Osteocyte (in vitro differentiated cells): ENCODE measurements around the gene SLC35A5. TPM values are rescaled to one million over a fixed set of nuclear protein-coding genes. Genes with fewer than 3 reads are reported as not detected.

Experiments
- DNase-seq: peaks from one replicate; pipeline ENCODE4 v3.0.0; 2021; ENCODE audit warnings: mixed read lengths; ENCODE audit not compliant: unreplicated experiment; ENCODE audit errors: extremely low spot score
- H3K27ac Mint-ChIP-seq: one replicate; pipeline ENCODE4 v1.8.0; 2021; ENCODE audit warnings: mild to moderate bottlenecking, mixed read lengths; ENCODE audit not compliant: unreplicated experiment
- H3K27me3 Mint-ChIP-seq: one replicate; pipeline ENCODE4 v1.8.0; 2021; ENCODE audit warnings: mixed read lengths; ENCODE audit not compliant: unreplicated experiment
- H3K36me3 Mint-ChIP-seq: one replicate; pipeline ENCODE4 v1.8.0; 2021; ENCODE audit warnings: mixed read lengths; ENCODE audit not compliant: unreplicated experiment
- H3K4me1 Mint-ChIP-seq: one replicate; pipeline ENCODE4 v1.8.0; 2021; ENCODE audit warnings: mixed read lengths; ENCODE audit not compliant: unreplicated experiment
- H3K4me3 Mint-ChIP-seq: one replicate; pipeline ENCODE4 v1.8.0; 2021; ENCODE audit warnings: mild to moderate bottlenecking, moderate library complexity, mixed read lengths; ENCODE audit not compliant: unreplicated experiment
- H3K9me3 Mint-ChIP-seq: one replicate; pipeline ENCODE4 v1.8.0; 2021; ENCODE audit warnings: mixed read lengths; ENCODE audit not compliant: unreplicated experiment
- total RNA-seq: library from RNA; stranded (reverse); gene quantifications from 2 replicates; pipeline ENCODE4 v1.2.1, GENCODE V29; 2021
- TF ChIP-seq, protein P1 (sequence below): fragments of 200-600 bp; sonication (generic); IDR thresholded peaks from 2 replicates; pipeline ENCODE4 v1.5.0; 2021; ENCODE audit warnings: antibody characterized with exemption, mild to moderate bottlenecking, moderate library complexity

Gene SLC35A5
- total RNA-seq, 1 donor from 2014 or later, result 51.6 TPM

DNA sequence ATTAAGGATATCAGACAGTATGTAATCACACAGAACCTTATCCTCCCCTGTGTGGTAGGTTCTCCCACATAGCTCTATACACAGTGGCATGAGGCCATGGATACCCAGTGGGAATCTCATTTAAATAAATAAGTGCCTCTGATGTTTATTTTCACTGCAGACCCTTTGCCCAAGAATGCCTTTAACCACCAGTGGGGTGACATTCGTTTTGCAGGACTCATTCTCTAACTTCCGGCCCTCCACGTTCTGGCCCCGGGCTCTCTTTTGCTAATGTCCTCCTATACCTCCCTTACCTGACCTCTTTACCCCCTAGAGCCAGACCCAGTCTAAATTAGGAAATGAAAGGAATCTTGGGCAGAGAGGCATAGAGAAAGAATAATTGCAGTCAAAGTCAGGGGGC is 70.8 kb downstream of the SLC35A5 start:
- Mint-ChIP-seq H3K4me3 (no peak overlapping the region), H3K9me3 (no peaks in the 10 kb centered on the region), H3K4me1 (peaks cover 84% of the 10 kb centered on the region), H3K36me3 (peaks cover 67% of the 10 kb centered on the region), H3K27ac (no peak overlapping the region), H3K27me3 (no peaks in the 10 kb centered on the region)
- TF ChIP-seq, protein P1, sequence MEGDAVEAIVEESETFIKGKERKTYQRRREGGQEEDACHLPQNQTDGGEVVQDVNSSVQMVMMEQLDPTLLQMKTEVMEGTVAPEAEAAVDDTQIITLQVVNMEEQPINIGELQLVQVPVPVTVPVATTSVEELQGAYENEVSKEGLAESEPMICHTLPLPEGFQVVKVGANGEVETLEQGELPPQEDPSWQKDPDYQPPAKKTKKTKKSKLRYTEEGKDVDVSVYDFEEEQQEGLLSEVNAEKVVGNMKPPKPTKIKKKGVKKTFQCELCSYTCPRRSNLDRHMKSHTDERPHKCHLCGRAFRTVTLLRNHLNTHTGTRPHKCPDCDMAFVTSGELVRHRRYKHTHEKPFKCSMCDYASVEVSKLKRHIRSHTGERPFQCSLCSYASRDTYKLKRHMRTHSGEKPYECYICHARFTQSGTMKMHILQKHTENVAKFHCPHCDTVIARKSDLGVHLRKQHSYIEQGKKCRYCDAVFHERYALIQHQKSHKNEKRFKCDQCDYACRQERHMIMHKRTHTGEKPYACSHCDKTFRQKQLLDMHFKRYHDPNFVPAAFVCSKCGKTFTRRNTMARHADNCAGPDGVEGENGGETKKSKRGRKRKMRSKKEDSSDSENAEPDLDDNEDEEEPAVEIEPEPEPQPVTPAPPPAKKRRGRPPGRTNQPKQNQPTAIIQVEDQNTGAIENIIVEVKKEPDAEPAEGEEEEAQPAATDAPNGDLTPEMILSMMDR, result no peak
- no peak for DNase-seq

DNA sequence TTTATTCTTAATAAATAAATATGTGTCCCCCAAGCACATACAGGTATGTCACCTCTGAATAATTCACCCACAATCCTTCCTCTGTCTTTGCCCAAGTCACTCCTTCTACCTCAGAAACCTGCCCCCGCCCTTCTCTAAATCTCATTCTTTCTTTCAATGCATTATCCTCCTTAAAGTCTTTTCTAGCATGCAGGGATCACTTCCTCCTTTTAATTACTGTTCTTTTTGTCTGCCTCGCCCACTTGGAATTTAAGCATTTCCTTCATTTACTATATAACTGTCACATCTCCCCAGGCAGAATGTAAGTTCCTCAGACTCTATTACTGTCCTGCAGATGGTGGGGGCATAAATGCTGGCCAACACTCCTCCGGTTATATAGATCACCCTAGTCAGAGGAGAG is 71.3 kb downstream of the SLC35A5 start:
- TF ChIP-seq, protein P1, result no peak
- Mint-ChIP-seq H3K9me3 (no peaks in the 10 kb centered on the region), H3K27ac (no peak overlapping the region), H3K27me3 (no peaks in the 10 kb centered on the region), H3K36me3 (peaks cover 64% of the 10 kb centered on the region), H3K4me3 (no peak overlapping the region), H3K4me1 (peaks cover 79% of the 10 kb centered on the region)
- no peak for DNase-seq

DNA sequence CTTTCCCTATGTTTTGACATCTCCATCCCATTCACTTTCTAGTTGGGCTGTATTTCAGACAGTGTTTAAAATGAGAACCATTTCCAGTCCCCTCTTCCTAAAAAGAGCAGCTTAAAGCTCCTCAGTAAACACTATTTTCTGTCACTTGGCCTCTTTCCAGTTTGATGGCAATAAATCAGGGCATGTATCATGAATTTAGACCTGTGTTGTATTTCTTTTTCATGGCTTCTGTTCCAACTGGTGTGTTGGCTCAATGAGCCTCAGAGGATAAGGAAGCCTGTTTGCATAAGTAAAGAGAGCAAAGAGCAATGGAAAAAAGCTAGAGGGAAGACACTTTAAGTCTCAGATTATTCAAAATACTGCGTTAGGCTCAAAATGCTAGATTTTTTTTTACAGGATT is 71.9 kb downstream of the SLC35A5 start:
- Mint-ChIP-seq H3K4me1 (peaks cover 74% of the 10 kb centered on the region), H3K4me3 (no peak overlapping the region), H3K36me3 (peaks cover 60% of the 10 kb centered on the region), H3K27me3 (no peaks in the 10 kb centered on the region), H3K27ac (no peak overlapping the region), H3K9me3 (no peaks in the 10 kb centered on the region)
- no peak for DNase-seq
- TF ChIP-seq, protein P1, result no peak

DNA sequence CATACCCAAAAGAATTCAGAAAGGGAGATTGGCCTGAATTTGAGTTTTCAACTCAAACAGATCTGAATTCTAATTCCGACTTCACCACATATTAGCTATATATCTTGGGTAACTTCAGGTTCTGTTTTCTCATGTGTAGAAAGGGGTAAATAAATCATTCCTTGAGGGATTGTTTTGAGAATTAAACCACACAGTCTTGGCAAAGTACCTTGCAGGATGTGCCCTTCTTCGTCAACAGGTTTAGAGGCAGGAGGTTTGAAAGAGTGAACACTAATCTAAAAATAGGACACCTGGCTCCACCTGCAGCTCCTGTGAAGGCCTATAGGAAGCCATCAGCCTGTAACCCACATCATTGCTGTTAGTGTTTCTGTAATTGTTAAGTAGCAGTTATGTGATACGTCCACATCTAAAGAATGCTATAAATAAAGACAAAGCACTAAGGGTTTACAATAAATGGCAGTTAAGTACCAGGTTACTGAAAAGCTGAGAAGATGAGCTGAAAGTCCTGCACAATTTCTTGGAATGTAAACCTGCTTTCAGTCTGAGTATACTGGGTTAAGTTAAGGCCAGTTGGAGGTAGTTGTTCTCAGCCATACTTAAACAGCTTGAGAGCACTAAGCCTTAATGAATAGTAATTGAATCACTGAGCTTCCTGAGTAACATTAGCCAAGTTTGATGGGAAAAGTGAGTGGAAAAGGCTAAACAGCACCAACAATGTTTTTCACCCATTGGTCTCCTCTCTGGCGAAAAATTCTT is 73.1 kb downstream of the SLC35A5 start:
- H3K9me3 Mint-ChIP-seq, result no peaks in the 10 kb centered on the region
- TF ChIP-seq, protein P1, result no peak
- H3K27me3 Mint-ChIP-seq, result no peaks in the 10 kb centered on the region
- no peak overlapping the region for H3K4me3 Mint-ChIP-seq
- DNase-seq, result no peak
- H3K36me3 Mint-ChIP-seq, result peaks cover 50% of the 10 kb centered on the region
- H3K27ac Mint-ChIP-seq, result no peak overlapping the region
- peaks cover 64% of the 10 kb centered on the region for H3K4me1 Mint-ChIP-seq

Other genes starting within 250 kb of the SLC35A5 start
- 0.27 TPM in 1 of 2 replicates, not detected in the other for gene CD200, start 228.9 kb upstream of the SLC35A5 start, total RNA-seq
- gene BTLA, start 62.6 kb upstream of the SLC35A5 start, total RNA-seq, result not detected in 2 replicates
- gene ATG3, start 83 bp upstream of the SLC35A5 start, total RNA-seq, result 39.8 and 46.3 TPM in 2 replicates
- gene CCDC80, start 79.1 kb downstream of the SLC35A5 start, total RNA-seq, result 1,760 and 1,947 TPM in 2 replicates